Measurements from ENCODE around the gene PUS10. TPM values are rescaled to one million over a fixed set of nuclear protein-coding genes. Genes with fewer than 3 reads are reported as not detected.

Gene PUS10
- total RNA-seq, 1 experiment from 2014 or later = 5.2 TPM

- DNase-seq (ENCODE audit: low read depth, low spot score) (no peak), ATAC-seq (no peak)
- Histone ChIP-seq H3K27me3 (ENCODE audit: control insufficient read depth, insufficient read depth, low read length) (no peaks in the 10 kb centered on the region), H3K27ac (ENCODE audit: low read length) (no peak overlapping the region), H3K4me1 (ENCODE audit: control insufficient read depth, insufficient read depth, low read length) (no peaks in the 10 kb centered on the region), H3K4me3 (ENCODE audit: low read depth in 2 of 2, low read length in 2 of 2) (no peak overlapping the region), H3K9me3 (ENCODE audit: control insufficient read depth, insufficient read depth, low read depth, low read length) (no peaks in the 10 kb centered on the region), H3K36me3 (ENCODE audit: control insufficient read depth, insufficient read depth, low read length) (no peaks in the 10 kb centered on the region)
- TF ChIP-seq TCF7L2 (IDR thresholded peaks at IDR 0.05; ENCODE audit: low read depth, low read length) = no peak
- TF ChIP-seq CTCF (IDR thresholded peaks at IDR 0.05) = no peak
- no peak for TF ChIP-seq SIN3A (IDR thresholded peaks at IDR 0.05; ENCODE audit: borderline replicate concordance, insufficient read depth, low read depth, low read length)
- in situ Hi-C loops (cut with HindIII; ENCODE audit: low pct_unique_long_range_greater_than_20kb, low sequenced_read_pairs) = no loop called here
- BruUV-seq (replicated peaks) = no TSS peak
- CTCF ChIA-PET = interaction anchor here (0.9 kb wide), 1 partner anchor 11 kb away, joined by 3 read pairs; no protein-coding TSS in a partner anchor
- POLR2A ChIA-PET = no interaction called here
- intact Hi-C loops (cut with micrococcal nuclease; ENCODE audit: unreplicated experiment) = no loop called here
Measured at GRCh38 chr2:60974652-60975051, 43.4 kb downstream of the PUS10 start.

GRCh38 chr2:60973705-60974104, 44.4 kb downstream of the PUS10 start:
- POLR2A ChIA-PET = no interaction called here
- intact Hi-C loops (cut with micrococcal nuclease; ENCODE audit: unreplicated experiment) (no loop called here), in situ Hi-C loops (cut with HindIII; ENCODE audit: low pct_unique_long_range_greater_than_20kb, low sequenced_read_pairs) (no loop called here)
- Histone ChIP-seq H3K27me3 (ENCODE audit: control insufficient read depth, insufficient read depth, low read length) (no peaks in the 10 kb centered on the region), H3K36me3 (ENCODE audit: control insufficient read depth, insufficient read depth, low read length) (no peaks in the 10 kb centered on the region), H3K9me3 (ENCODE audit: control insufficient read depth, insufficient read depth, low read depth, low read length) (no peaks in the 10 kb centered on the region), H3K4me3 (ENCODE audit: low read depth in 2 of 2, low read length in 2 of 2) (no peak overlapping the region), H3K4me1 (ENCODE audit: control insufficient read depth, insufficient read depth, low read length) (no peaks in the 10 kb centered on the region), H3K27ac (ENCODE audit: low read length) (no peak overlapping the region)
- DNase-seq (ENCODE audit: low read depth, low spot score) = no peak
- no TSS peak for BruUV-seq (replicated peaks)
- CTCF ChIA-PET = interaction anchor here (0.6 kb wide), 1 partner anchor 158 kb away, joined by 11 read pairs; no protein-coding TSS in a partner anchor
- ATAC-seq = peak; percentile 53
- TF ChIP-seq TCF7L2 (IDR thresholded peaks at IDR 0.05; ENCODE audit: low read depth, low read length) = no peak
- no peak for TF ChIP-seq SIN3A (IDR thresholded peaks at IDR 0.05; ENCODE audit: borderline replicate concordance, insufficient read depth, low read depth, low read length)
- no peak for TF ChIP-seq POLR2AphosphoS5 (IDR thresholded peaks at IDR 0.05; ENCODE audit: low read depth, low read length)
- TF ChIP-seq CTCF (IDR thresholded peaks at IDR 0.05) = no peak
- no peak for TF ChIP-seq REST (IDR thresholded peaks at IDR 0.05; ENCODE audit: insufficient read depth in 1 of 2, low read depth in 2 of 2, low read length in 1 of 2)
